HG03342 (cell line): Measurements from ENCODE around the gene INPP4B.

Source experiments
- ATAC-seq: cut with Tn5 transposase; IDR thresholded peaks from one replicate; pipeline ENCODE4 v1.9.1; 2021; ENCODE audit warnings: mild to moderate bottlenecking, moderate library complexity; ENCODE audit not compliant: unreplicated experiment

INPP4B gene

DNA sequence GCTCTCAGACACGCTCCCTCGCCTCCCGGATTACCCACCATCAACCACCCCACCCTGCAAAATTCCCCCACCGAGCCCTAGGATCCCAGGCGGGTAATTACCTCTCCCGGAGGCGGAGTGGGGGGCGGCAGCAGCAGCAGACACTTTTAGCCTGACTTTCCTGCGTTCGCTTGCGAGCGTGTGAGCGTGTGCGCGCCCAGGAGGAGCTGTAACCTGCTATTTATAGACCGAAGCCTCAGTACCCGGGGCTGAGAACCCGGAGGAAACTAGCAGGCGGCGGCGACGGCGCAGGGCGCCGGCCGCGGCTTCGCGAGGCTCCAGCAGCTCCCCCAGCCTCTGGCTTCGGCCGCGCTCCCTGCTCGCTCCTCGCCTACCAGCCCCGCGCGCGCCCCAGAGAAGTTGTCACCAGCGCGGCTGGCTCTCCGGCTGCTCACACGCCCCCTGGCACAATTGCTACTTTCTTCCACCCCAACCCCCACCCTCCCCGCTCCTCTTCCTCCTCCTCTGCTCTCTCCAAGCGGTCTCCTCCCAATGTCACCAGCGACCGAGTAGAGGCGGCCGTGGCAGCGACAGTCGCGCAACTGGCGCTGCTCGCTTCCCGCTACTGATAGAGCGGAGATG is at the start of gene INPP4B:
INPP4B (minus strand) TSS at position 194 of the 621 bp plus-strand sequence.
- peak; percentile 36 for ATAC-seq

DNA sequence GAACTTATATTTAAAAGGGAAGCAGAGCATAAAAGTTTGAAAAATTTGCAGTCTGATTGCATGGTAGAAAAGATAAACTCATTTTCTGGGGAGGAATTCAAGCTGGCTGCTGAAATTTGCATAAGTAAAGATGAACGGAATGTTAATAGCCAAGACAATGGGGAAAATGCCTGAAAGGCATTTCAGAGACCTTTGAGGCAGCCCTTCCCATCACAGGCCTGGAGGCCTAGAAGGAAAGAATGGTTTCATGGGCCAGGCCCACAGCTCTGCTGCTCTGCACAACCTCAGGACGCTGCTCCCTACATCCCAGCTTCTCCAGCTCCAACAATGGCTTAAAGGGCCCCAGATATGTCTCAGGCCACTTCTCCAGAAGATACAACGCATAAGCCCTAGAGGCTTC is 46.9 kb upstream of the INPP4B start:
- no peak for ATAC-seq

GRCh38 chr4:142886566-142886965 is 40.5 kb upstream of the INPP4B start:
- no peak for ATAC-seq

DNA sequence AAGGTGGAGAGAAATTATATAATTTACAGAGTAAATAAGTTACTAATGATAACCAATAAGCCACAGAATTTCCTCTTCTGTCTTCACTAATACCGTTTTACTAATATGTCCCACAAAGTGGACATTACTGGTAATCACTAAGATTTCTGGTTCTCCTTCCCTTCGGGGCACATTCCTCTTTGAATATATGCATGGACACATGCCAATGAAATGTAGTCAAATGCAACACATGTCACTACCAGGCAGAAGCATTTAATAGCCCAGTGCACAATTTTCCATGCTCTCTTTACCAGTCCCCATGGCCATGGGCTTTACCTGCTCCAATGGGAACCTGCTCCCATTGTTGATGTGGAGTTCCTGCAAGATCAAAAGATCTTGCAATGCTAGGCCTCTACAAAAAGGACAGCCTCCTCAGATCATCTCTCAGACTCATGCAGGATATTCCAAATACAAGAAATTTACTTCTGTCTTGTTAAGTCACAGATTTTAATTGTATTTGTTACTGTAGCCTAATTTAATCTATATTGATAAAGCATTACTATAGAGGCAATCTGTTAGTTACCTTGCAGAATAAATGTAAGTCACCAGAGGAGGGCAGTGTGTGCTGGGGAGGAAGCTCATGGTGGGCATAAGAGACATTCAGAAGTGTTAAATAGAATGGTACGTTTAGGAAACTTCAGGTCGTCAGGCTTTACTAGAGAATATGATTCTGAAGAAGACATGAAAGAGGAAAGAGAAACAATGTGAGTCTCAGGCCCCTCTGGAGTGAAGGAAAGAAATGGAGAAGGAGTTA is 37.1 kb upstream of the INPP4B start:
- ATAC-seq, result no peak

GRCh38 chr4:142882159-142882558 is 36.1 kb upstream of the INPP4B start:
- ATAC-seq, result no peak

DNA sequence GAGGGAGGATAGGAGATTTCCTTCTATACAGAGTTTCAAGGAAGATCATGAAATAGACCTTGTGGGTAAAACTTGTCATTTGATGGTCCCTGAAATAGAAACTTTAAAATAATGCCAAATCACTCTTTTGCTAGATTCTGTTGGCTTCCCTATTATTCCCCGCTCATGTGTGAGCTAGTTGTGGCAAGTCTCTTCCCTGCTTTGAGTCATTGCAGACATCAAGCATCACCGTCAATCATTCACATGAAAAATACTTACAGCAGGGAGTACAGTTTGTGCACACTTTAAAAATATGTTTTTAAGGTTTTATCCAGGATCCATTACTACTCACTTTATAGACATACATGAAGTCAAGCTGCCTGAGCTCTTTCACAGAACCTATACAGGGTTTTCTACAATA is 35.2 kb upstream of the INPP4B start:
- no peak for ATAC-seq

- no peak for ATAC-seq
Observed at GRCh38 chr4:142875117-142875516, 29.0 kb upstream of the INPP4B start.

DNA sequence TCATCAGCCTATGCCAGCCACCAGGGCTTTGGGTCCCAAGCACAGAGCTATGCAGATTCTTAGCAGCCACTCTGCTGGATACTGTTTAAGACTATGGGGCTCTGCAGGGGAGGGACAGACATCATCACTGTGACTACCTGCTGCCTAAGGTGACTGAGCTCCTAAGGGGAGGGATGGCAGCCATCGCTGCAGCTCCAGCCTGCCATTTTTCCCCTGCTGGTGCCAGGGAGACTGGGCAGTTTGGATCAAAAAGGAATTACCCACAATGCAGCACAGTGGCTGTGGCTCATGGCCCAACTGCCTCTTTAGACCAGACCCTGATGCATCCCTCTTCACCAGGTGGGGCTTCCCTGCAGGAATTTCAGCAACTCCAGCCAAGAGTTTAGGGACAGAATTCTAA is 28.6 kb upstream of the INPP4B start:
- no peak for ATAC-seq

DNA sequence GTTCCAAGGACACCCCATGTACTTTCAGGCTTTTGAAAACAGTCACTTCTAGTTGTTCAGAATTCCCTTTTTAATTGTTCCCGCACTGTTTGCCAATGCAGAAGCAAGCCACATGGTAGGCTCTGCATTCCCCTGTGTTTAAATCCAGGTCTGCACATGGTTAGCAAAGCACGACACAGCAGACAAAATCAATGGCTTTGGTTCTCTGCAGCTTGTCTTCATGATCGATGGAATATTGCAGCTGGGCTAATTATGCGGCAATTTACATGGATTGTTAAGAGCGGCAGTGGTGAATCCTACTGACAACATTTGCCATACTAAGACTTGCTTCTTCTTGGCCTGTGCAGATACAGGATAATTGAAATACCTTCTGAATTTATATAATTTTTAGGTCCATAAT is 20.6 kb upstream of the INPP4B start:
- no peak for ATAC-seq

- ATAC-seq, result no peak
Observed at GRCh38 chr4:142861351-142861750, 15.2 kb upstream of the INPP4B start.

DNA sequence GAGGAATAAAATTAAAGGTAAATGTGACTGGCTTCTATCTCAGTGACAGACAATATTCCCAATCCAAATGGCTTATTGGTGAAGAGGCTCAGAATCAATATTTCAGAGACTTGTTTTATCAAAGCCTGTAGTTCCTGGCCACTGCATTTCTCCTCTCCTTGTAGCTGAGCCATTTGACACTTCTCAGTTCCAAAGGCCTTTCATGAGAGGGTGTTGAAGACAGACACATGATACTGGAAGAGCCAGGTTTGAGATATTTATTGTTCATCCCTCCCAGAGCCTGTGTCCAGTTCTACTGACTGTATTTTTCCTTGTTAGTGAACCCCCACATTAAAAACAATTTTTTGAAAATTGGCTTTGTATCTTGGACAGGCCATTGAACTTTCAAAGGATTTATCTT is 12.9 kb upstream of the INPP4B start:
- no peak for ATAC-seq

DNA sequence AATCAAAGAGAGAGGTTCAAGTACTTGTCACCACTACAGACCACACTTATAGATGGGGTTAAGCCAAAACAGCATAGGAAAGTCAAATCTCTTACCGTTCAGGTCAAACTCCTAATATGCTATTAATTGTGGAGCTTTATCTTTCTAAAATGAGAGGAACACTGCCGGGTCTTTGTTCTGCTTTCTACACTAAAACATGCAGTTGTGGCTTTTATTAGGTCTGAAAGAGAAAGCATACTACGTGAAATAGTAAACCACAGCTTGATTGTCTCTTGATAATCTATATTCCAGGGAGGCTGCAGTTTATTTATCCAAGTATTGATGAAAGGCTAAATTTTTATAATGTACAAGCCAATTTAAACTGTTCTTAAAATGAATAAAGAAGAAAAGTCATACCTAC is 12.3 kb upstream of the INPP4B start:
- no peak for ATAC-seq

GRCh38 chr4:142856576-142856975 is 10.5 kb upstream of the INPP4B start:
- ATAC-seq, result no peak

DNA sequence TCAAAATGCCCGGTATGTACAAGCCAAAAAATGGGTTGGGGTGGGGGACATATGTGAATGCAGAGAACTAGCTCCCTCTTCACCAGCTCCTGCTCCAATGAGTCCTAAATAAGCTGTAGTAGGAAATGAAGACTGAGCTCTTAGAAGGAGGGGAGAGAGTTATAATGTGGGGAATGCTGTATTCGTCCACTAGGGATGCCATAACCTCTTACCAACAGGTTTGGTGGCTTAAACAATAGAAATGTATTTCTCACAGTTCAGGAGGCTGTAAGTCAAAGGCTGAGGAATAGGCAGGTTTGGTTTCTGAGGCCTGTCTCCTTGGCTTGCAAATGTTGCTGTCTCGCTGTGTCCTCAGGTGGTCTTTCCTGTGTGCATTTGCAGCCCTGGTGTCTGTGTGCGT is 4.4 kb upstream of the INPP4B start:
- ATAC-seq, result no peak

- ATAC-seq, result peak; percentile 46
Observed at GRCh38 chr4:142846729-142847596, 862 bp upstream of the INPP4B start.

GRCh38 chr4:142845293-142846107 is 601 bp downstream of the INPP4B start:
- ATAC-seq, result no peak

- ATAC-seq, result no peak
Observed at GRCh38 chr4:142844782-142845181, 1.3 kb downstream of the INPP4B start.

- ATAC-seq, result no peak
Observed at GRCh38 chr4:142840516-142841123, 5.5 kb downstream of the INPP4B start.

DNA sequence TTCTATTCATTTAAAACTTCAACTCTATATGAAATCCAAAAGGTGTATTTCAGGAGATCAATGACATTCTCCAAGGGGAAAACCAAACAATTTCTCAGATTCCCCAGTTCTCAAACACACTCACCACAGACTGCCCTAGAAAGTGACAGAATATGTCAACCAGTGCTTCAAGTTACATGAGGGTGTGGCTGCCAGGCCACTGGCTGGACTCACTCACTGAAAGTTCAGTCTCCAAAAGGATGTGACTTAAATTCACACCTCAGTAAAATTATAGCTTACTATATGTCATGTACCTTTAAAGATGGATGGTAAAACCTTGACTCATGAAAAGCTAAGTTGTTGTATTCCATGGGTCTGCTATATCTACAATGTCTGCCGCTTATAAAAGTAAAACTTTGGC is 7.3 kb downstream of the INPP4B start:
- no peak for ATAC-seq

GRCh38 chr4:142832022-142832421 is 14.1 kb downstream of the INPP4B start:
- no peak for ATAC-seq
